HG02678 (cell line): Measurements from ENCODE around the gene STK11.
"Not testable (repeated sequence)": the region's sequence is repeated elsewhere in the genome, so short reads cannot be mapped to it uniquely, and the experiment has no call there.

Experiments
- ATAC-seq: cut with Tn5 transposase; IDR thresholded peaks from one replicate; pipeline ENCODE4 v1.9.1; 2021; ENCODE audit warnings: mild to moderate bottlenecking, moderate library complexity; ENCODE audit not compliant: unreplicated experiment

STK11 gene

DNA sequence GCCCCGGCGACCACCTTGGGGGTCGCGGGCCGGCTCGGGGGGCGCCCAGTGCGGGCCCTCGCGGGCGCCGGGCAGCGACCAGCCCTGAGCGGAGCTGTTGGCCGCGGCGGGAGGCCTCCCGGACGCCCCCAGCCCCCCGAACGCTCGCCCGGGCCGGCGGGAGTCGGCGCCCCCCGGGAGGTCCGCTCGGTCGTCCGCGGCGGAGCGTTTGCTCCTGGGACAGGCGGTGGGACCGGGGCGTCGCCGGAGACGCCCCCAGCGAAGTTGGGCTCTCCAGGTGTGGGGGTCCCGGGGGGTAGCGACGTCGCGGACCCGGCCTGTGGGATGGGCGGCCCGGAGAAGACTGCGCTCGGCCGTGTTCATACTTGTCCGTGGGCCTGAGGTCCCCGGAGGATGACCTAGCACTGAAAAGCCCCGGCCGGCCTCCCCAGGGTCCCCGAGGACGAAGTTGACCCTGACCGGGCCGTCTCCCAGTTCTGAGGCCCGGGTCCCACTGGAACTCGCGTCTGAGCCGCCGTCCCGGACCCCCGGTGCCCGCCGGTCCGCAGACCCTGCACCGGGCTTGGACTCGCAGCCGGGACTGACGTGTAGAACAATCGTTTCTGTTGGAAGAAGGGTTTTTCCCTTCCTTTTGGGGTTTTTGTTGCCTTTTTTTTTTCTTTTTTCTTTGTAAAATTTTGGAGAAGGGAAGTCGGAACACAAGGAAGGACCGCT lies 729 bp downstream of the STK11 start:
- no peak for ATAC-seq

DNA sequence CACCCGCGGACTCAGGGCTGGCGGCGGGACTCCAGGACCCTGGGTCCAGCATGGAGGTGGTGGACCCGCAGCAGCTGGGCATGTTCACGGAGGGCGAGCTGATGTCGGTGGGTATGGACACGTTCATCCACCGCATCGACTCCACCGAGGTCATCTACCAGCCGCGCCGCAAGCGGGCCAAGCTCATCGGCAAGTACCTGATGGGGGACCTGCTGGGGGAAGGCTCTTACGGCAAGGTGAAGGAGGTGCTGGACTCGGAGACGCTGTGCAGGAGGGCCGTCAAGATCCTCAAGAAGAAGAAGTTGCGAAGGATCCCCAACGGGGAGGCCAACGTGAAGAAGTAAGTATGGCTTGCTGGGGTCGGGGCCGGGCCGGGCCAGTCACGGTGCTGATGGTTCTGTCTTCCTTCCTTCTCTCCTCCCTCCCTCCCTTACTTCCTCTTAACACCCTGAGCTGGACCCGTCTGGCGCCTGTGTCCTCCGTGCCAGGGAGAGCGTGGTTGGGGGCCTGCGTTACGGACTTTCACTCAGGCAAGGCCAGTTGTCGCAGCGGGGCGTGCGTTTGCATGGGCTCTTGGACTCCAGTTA lies 1.4 kb downstream of the STK11 start:
- ATAC-seq: no peak

DNA sequence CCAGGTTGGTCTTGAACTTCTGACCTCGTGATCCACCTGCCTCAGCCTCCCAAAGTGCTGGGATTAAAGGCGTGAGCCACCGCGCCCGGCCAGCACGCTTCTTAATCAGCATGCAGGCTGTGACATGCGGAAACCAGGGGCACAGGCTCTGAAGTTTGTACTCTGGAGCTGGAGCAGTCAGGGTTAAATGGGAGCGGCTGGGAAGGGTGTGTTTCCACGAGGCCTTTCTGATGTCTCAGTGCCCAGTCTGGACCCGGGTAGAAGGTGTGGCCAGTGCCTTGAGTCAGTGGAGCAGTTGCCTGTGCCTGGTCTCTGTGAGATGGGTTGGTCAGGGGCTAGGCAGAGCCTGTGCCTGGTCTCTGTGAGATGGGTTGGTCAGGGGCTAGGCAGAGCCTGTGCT lies 3.3 kb downstream of the STK11 start:
- not testable (repeated sequence) for ATAC-seq

DNA sequence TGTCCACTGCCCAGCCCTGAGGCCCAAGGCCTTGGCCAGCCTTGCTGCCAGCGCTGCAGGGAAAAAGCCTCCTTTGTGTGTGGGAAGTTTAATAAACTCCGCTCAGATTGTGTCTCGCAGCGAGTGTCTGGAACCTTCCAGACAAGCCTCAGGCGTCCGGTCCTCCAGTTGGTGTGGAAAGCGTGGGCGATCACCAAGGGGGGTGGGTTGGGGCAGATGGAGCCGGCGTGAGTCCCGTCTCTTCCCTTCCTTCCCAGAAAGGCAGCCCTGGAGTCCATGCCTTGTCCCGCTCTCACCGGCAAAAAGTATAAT lies 4.6 kb downstream of the STK11 start:
- no peak for ATAC-seq

DNA sequence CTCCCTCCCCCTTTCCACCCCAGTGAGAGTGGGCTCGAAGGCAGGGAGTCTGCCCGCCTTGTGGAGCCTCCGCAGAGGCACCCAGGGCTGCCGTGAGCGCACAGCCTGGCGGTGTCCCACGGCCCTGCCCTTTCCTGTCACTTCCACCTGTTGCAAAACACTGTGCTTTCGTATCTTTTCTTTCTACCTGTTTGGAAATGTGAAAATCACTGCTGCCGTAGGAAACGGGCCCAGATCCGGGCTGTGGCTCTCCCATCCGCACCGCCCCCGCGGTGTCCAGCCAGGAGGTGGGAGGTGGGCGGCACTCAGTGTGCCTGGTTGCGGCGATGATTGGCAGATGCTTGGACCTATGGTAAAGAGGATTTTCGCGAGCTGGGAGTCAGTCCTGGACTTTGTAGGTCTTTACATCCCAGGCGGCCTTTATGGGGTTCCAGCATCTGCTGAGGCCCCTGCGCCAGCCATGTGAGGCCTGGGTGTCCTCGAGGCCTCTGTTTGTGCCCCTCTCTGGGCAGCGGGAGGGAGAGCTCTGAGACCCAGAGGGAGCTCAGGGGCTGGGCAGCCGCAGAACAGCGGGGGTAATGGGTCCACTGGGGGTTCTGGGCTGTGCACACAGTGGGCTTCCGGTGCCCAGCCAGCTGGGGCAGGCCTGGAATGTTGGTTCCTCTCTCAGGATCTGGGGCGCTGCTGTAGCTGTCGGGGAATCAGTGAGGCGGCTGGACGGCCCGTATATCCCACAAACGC lies 6.1 kb downstream of the STK11 start:
- ATAC-seq: no peak

DNA sequence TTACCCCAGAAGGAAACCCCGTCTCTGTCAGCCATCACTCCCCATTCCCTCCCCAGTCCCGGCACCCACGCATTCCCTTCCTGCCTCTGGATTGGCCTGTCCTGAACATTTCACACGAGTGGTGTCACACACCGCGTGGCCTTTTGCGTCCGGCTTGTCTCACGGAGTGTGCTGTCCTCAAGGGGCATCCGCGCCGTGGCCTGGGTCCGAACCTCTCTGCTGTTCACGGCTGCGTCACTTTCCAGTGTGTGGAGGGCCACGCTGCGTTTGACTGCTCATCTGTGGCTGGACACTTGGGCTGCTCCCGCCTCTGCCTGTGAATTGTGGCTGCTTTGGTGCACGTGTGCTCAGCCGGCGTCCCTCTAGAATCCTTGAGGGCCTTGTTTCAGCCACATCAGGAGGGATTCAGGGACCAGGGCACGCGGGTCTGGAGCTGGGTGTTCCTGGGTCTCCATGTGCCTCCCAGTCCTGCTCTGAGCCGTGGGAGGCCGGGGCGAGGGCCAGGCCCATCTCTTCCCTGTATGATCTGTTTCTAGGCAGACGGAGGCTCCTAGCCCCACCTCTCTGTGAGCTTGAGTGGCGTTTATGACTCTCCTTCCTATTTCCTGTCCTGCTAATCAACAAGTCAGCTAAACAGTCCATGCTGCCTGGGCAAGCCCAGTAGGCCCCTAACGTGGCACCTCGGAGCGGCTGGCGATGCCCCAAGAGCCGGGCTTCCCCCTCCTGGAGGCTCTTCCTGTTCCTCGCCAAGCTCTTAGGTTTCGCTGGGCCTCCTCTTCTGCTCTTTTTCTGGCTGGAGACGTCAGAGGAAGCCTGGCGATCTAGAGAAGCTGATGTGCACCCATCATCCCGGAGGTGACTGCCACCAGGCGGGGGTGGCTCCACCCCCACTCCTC lies 8.1 kb downstream of the STK11 start:
- ATAC-seq: no peak

DNA sequence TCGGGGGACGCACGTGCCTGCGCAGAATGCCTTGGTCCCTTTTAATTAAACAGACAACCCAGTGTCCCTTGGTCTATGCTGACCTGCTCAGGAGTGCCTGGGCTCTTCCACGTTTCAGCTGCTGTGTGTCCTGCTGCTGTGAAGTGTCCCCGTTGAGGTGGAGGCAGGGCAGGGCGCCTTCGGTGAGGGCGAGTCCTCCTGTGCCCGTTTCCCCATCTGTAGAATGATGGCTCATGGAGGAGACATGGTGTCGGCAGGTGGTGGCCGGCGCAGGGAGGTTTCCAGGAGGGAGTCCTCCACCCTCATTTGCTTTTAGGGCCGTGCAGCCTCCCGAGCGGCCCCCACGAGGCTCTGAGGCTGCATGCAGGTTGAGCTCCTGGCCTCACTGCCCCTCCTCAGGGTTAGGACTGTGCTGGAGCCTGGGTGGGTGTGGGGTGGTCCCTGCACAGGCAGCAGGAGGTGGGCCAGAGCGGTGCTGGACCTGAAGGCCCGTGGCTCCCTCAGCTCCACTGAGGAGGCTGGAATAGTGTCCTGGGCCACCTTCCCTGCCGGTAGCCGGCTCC lies 8.8 kb downstream of the STK11 start:
- ATAC-seq: no peak

DNA sequence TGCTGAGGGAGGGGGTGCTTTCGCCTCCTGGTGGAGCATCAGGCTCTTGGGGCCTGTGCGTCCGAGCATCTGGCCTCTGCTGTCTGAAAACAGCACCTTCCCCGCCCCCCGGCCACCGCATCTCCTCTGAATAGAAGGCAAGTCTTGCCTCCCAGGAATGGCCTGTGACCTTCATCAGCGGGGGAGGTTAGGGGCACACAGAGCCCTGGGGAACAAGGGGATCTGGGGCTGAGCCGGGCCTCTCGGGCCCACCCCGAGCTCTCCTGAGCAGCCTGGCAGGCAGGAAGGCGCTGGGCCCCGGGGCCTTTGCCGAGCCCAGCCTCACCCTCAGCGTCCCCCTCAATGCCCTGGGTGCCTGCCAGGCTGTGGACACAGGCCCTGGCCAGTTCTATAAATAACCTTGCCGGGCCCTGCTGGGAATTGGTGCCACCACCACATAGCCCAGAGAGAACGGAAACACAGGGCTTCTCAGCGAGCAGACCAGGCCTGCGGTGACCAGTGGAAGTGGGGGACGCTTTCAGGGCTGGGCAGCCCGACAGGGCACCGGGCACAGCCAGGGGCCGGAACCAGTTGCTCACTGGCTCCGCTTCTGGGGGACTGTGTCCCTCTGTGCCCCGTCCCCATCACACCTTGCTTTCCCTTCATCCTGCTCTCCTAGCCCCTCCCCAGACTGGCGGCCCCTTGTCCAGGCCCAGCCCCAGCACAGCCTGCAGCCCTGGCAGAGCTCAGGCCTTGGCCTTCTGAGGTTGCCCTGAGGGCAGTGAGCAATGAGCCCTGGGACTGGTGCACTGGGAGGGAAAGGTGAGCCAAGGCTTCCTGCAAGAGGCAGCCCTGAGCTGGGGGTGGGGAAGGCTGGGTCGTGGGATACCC lies 9.5 kb downstream of the STK11 start:
- no peak for ATAC-seq

DNA sequence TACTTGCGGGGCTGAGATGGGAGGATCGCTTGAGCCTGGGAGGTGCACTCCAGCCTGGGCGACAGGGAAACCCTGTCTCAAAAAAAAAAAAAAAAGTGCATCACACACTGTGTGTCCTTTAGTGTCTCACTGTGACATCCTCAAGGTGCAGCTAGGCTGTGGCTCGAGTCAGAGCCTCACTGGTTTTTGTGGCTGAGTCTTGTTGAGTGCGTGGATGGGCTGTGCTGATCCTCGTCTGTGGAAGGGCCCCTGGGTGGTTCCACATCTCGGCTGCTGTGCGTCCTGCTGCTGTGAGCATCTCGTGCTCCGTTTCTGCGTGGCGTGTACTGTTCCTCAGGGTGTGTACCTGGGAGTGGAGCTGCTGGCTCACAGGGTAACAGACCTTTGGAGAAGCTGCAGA lies 11.2 kb downstream of the STK11 start:
- ATAC-seq: no peak

DNA sequence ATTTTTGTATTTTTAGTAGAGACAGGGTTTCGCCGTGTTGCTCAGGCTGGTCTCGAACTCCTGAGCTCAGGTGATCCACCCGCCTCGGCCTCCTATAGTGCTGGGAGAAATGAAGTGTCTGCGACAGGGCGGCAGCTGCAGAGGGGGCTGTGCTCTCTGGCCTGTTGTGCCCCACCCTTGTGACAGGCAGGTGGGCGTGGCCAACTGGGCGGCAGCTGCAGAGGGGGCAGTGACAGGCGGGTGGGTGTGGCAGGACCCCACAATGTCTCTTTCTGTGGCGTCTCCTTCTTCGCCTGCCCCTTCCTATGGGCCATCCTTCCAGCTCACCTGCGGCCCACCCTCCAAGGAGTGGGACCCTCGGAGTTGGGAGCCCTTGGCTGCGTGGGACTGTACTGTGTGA lies 11.8 kb downstream of the STK11 start:
- no peak for ATAC-seq

DNA sequence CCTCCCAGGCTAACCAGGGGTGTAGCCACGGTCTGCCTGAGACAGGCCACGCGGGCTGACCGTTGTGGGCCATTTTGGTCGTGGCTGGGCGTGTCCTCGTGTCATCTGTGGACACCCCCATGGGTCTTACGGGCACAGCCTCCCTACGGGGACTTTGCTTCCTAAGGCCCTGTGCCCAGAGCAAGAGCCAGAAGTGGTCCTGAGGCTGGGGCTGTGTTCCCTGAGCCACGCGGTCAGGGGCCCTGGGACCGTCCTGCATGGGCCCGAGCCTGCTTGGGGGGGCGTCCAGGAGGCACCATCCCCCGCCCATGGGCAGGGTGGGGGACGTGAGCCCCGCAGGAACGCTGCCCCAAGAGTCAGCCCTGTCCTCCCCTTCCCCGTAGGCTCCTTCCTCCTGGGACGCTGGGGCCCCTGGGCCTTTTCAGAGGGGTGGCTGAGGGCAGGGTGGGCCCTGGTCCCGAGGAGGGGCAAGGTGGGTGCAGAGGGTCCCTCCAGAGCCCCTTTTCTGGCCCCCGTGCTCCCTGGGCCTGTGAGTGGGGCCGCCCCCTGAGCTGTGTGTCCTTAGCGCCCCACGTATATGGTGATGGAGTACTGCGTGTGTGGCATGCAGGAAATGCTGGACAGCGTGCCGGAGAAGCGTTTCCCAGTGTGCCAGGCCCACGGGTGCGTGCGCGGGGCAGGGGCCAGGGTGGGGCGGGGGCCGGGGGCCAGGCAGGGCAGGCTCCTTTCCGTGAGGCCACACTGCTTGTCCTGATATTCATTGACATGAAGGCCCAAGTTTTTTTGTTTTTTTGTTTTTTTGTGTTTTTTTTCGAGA lies 13.4 kb downstream of the STK11 start:
- ATAC-seq: no peak

DNA sequence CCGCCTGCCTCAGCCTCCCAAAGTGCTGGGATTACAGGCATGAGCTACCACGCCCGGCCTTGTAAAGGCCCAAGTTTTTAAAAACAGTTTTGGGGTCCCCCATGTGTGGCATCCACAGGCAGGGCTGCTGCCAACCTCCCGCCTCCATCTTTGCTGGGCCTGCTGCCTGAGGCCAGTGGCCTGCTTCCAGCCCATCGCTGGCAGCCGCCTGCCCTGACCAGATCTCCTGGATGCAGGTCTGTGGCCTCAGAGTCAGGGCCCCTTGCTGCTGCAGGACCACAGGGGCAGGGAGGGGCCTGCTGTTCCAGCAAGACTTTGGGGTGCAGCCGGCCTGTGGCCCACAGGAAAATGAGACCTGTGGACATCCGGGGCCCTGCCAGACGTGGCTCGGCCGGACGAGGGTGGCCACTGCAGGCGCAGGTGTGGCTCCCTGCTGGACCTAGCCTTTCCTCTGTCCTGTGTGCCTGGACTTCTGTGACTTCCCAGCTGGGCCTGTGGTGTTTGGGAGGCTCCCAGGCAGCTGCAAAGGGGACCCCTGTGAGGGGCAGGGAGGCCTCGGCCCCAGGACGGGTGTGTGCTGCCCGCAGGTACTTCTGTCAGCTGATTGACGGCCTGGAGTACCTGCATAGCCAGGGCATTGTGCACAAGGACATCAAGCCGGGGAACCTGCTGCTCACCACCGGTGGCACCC lies 14.4 kb downstream of the STK11 start:
- ATAC-seq: no peak

DNA sequence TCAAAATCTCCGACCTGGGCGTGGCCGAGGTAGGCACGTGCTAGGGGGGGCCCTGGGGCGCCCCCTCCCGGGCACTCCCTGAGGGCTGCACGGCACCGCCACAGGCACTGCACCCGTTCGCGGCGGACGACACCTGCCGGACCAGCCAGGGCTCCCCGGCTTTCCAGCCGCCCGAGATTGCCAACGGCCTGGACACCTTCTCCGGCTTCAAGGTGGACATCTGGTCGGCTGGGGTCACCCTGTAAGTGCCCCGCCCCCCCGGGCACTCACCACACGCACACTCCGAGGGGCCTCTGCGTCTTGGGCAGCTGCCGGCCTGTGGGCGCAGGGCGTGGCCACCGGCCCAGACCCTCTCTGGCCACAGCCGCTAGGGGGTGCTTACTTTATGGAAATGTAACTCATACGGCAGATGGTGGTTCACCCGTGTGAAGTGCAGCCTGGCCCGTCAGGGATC lies 14.9 kb downstream of the STK11 start:
- ATAC-seq: no peak

DNA sequence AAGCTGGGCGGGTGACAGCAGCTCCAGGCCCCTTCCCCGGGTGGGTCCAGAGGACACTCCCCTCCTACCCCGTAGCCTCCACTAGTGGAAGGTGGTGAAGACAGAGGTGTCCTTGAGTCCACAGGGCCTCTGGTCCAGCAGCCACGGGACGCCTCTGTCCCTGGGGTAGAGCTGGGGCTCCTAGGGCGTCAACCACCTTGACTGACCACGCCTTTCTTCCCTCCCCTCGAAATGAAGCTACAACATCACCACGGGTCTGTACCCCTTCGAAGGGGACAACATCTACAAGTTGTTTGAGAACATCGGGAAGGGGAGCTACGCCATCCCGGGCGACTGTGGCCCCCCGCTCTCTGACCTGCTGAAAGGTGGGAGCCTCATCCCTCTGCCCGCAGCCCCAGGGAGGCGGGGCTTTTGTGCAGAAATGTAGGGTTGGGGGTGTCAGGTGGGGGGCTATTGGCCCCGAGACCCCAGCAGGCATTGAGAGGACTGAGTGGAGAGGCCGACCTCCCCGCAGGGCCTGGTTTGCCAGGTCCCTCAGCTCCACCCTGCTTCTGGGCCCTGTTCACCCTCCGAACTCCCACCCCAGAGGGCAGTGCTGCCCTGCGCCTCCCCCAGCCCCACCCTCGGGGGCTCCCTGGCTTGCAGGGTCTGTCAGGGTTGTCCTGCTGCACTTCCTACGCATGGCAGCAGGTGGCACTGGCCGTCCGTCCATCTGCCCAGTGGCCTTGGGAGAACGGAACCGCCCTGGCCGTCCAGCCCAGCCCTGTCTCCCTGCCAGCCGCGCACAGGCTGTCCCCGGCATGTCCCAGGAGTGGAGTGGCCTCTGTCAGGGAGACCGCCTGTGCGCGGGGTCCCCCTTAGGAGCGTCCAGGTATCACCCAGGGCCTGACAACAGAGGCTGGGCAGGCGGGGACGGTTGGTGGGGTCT lies 15.7 kb downstream of the STK11 start:
- no peak for ATAC-seq

DNA sequence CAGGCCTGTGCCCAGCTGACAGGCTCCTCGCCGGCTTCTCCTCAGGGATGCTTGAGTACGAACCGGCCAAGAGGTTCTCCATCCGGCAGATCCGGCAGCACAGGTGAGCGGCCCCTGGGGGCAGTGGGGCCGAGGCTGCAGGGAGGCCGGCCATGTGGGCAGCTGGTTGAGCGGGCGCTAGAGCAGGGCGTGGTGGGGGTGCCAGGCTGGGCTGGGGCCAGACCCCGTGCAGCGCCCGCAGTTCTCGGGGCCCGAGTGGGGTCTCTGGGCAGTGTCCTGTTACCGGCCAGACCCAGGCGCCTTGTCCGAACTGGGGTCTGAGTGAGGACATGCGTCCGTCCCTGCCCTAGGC lies 16.3 kb downstream of the STK11 start:
- ATAC-seq: no peak

DNA sequence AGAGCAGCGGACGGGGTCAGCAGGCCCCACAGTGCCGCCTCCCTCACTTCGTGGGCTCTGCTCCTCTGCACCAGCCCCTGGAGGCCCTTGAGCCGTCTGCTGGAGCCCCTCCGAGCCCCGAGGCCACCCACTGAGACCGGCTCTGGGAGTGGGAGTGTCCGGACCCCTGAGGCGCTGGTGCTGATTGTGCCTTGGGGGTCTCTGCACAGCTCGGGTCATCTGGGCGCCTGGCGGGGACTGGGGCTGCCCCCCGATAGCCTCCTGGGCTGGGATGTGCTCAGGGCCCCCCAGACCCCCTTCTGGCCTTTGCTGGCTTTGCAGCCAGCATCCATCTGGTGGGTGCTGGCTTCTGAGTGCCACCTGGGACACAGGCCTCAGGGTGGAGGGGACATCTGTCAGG lies 16.8 kb downstream of the STK11 start:
- ATAC-seq: no peak

DNA sequence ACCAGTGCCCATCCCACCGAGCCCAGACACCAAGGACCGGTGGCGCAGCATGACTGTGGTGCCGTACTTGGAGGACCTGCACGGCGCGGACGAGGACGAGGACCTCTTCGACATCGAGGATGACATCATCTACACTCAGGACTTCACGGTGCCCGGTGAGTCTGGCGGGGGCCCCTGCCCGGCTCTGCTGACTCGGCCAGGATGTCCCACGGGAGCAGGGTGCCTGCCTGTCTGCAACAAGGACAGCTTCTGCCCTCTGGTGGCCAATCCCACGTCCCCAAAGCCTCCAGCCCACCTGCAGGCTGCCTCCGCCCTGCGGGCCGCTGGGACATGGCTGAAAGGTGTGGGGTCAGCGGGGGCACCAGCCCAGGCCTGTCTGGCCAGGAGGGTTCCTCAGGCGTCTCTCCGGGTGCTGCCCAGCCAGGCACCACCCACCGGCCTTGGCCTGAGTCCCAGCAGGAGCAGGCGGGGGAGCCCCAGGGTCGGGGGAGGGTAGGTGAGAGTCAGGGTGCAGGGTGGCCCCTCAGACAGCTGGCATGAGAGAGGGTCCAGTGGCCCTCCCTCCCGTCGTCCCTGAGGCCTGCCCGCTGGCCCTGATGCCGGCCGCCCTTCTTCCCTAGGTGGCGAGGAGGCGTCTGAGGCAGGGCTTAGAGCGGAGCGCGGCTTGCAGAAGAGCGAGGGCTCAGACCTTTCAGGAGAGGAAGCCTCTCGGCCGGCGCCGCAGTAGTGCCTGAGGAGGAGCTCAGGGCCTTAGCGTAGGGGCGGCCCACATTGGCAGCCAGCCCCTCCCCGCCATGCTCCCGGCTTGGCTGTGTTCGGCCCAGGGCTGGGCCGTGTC lies 17.7 kb downstream of the STK11 start:
- ATAC-seq: no peak
